ENCODE measurements around the gene TPRA1. TPM values are rescaled to one million over a fixed set of nuclear protein-coding genes. Genes with fewer than 3 reads are reported as not detected.

Gene TPRA1
- total and polyA plus RNA-seq, 5 experiments from 2014 or later: 14.8 to 34.7 (median 27.6) TPM

GRCh38 chr3:127568586-127568985, 21.9 kb downstream of the TPRA1 start:
- peaks cover 0 to 6% (median 2%) of the 10 kb centered on the region in 5 donors for H3K27me3 Mint-ChIP-seq
- ATAC-seq: no peak
- peaks cover 0 to 2% (median 0%) of the 10 kb centered on the region in 9 donors for H3K9me3 Mint-ChIP-seq
- POLR2A ChIA-PET: no interaction called here
- H3K36me3 Mint-ChIP-seq: peaks cover 0 to 14% (median 12%) of the 10 kb centered on the region in 3 donors
- H3K4me3 Mint-ChIP-seq: no peak overlapping the region
- DNase-seq: no peak
- peaks cover 0 to 3% (median 0%) of the 10 kb centered on the region in 4 donors for H3K4me1 Mint-ChIP-seq
- no peak overlapping the region for H3K27ac Mint-ChIP-seq

- ATAC-seq (no peak), DNase-seq (no peak)
- Mint-ChIP-seq H3K4me1 (peaks cover 0 to 3% (median 0%) of the 10 kb centered on the region in 4 donors), H3K4me3 (no peak overlapping the region), H3K9me3 (peaks cover 0 to 6% (median 0%) of the 10 kb centered on the region in 9 donors), H3K27me3 (peaks cover 0 to 10% (median 6%) of the 10 kb centered on the region in 5 donors), H3K27ac (no peak overlapping the region), H3K36me3 (peaks cover 0 to 11% (median 6%) of the 10 kb centered on the region in 3 donors)
- POLR2A ChIA-PET: no interaction called here
Observed at GRCh38 chr3:127566833-127567232, 23.7 kb downstream of the TPRA1 start.

- peaks cover 0 to 10% (median 6%) of the 10 kb centered on the region in 5 donors for H3K27me3 Mint-ChIP-seq
- H3K9me3 Mint-ChIP-seq: peaks cover 0 to 10% (median 0%) of the 10 kb centered on the region in 9 donors
- H3K27ac Mint-ChIP-seq: peak overlapping the region in 1 of 10 donors; percentile 51
- peaks cover 0 to 3% (median under 1%) of the 10 kb centered on the region in 4 donors for H3K4me1 Mint-ChIP-seq
- POLR2A ChIA-PET: no interaction called here
- peaks cover 0 to 3% (median under 1%) of the 10 kb centered on the region in 3 donors for H3K36me3 Mint-ChIP-seq
- DNase-seq (no peak), ATAC-seq (no peak)
- no peak overlapping the region for H3K4me3 Mint-ChIP-seq
Observed at GRCh38 chr3:127565711-127566110, 24.8 kb downstream of the TPRA1 start.

DNA sequence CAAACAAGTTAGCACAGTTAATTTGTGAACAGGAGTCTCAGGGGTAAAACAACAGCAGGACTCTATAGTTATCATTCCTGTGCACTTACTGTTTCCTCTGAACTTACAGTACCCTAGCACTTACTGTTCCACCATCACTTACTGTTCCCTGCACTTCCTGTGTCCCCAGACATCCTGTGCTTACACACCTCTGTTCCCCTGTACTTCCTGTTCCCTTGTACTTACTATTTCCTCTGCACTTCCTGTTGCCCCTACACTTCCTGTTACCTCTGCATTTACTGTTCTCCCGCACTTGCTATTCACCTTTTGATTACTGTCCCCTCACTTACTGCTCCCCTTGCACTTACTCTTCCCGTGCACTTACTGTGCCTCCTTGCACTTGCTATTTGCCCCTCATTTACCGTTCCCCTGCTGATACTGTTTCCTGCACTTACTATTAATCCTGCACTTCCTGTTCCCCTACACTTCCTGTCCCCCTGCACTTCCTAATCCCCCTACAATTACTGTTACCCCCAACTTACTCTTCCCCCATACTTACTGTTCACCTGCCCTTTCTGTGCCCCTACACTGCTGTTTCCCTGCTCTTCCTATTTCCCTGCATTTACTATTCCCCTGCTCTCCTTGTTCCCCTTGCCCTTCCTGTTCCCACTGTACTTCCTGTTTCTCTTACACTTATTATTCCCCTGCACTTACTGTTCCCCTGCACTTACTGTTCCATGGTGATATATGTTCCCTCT, 30.3 kb downstream of the TPRA1 start:
- POLR2A ChIA-PET: no interaction called here
- Mint-ChIP-seq H3K9me3 (peaks cover 4 to 30% (median 14%) of the 10 kb centered on the region in 9 donors), H3K27me3 (peaks cover under 1 to 10% (median 6%) of the 10 kb centered on the region in 5 donors), H3K27ac (peak overlapping the region; percentile 3 to 87 (median 52)), H3K4me1 (peaks cover 2 to 11% (median 7%) of the 10 kb centered on the region in 4 donors), H3K36me3 (peaks cover 0 to 7% (median 3%) of the 10 kb centered on the region in 3 donors), H3K4me3 (peak overlapping the region in 6 of 10 donors; percentile 1 to 39 (median 26))
- DNase-seq (peak in 2 of 10 donors; percentile 27 to 41), ATAC-seq (peak in 1 of 2 donors; percentile 46)

GRCh38 chr3:127556565-127556964, 34.0 kb downstream of the TPRA1 start:
- H3K4me3 Mint-ChIP-seq: no peak overlapping the region
- H3K27me3 Mint-ChIP-seq: peaks cover 0 to 37% (median 5%) of the 10 kb centered on the region in 5 donors
- H3K27ac Mint-ChIP-seq: no peak overlapping the region
- H3K4me1 Mint-ChIP-seq: peaks cover 2 to 11% (median 7%) of the 10 kb centered on the region in 4 donors
- H3K36me3 Mint-ChIP-seq: peaks cover 0 to 7% (median 3%) of the 10 kb centered on the region in 3 donors
- H3K9me3 Mint-ChIP-seq: peaks cover 4 to 27% (median 14%) of the 10 kb centered on the region in 9 donors
- ATAC-seq (no peak), DNase-seq (no peak)
- POLR2A ChIA-PET: no interaction called here

DNA sequence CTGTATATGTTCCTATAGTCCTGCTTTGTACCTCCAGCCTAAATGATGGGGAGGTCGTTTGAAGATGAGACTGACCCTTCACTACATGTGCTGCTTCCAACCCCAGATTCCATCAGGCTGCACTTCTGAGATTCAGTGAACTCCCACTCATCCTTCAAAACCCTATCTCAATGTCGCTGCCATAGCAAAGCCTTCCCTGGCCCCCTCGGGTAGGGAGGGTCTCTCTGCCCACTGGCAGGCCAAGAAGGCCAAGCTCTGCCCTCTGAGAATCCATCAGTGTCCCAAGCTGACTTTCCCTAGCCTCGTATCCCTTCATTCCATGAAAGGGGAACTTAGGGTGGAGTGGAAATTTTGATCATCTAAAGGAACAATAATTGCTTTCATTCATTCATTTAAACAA, 35.4 kb downstream of the TPRA1 start:
- Mint-ChIP-seq H3K27ac (no peak overlapping the region), H3K9me3 (peaks cover 3 to 19% (median 8%) of the 10 kb centered on the region in 9 donors), H3K27me3 (peaks cover 0 to 43% (median 8%) of the 10 kb centered on the region in 5 donors), H3K4me3 (no peak overlapping the region), H3K36me3 (peaks cover 0 to 5% (median 3%) of the 10 kb centered on the region in 3 donors), H3K4me1 (peaks cover under 1 to 6% (median 2%) of the 10 kb centered on the region in 4 donors)
- DNase-seq: no peak
- no peak for ATAC-seq
- POLR2A ChIA-PET: no interaction called here

DNA sequence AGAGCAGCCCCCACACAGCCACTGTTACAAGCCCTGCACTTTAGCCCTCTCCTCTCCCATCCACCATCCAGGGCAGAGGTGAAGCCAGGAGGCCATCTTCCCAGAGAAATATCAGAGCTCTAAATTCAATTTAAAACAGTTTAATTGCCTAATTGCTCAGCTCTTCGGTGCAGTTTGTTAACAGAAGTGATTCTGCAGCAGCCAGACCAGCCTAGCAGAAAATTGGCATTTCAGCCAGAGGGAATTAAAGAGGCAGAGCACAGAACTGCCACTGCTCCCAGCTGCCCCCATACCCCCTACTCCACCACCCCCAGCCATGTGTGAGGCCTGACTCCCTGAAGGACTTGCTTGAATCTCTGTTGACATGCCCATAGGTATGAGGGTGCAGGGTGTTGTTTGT, 38.5 kb downstream of the TPRA1 start:
- Mint-ChIP-seq H3K9me3 (peaks cover 0 to 5% (median 0%) of the 10 kb centered on the region in 9 donors), H3K36me3 (no peaks in the 10 kb centered on the region), H3K4me1 (peaks cover 4 to 9% (median 6%) of the 10 kb centered on the region in 4 donors), H3K27me3 (peaks cover 0 to 43% (median 8%) of the 10 kb centered on the region in 5 donors), H3K4me3 (no peak overlapping the region), H3K27ac (no peak overlapping the region)
- ATAC-seq: no peak
- POLR2A ChIA-PET: no interaction called here
- no peak for DNase-seq

DNA sequence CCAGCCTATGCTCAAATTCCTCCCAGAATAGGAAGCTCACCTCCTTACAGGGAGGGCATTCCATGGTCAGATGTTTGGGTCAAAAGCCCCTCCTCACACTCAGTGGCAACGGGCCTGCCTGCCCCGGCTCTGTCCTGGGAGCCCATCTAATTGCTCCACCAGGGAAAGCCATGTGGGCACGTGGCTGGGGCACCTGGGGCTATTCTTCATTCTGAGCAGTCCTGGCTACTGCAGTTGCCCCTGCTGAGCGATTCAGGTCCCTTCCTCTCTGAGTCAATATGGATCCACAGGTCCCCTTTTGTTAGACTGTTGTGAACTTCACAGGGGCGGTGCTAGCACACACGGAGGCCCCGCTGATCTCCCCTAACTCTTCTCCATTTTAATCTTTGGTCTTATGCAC, 39.4 kb downstream of the TPRA1 start:
- H3K27me3 Mint-ChIP-seq: peaks cover 0 to 43% (median 8%) of the 10 kb centered on the region in 5 donors
- H3K4me1 Mint-ChIP-seq: peaks cover 9 to 16% (median 11%) of the 10 kb centered on the region in 4 donors
- no peak overlapping the region for H3K4me3 Mint-ChIP-seq
- H3K36me3 Mint-ChIP-seq: no peaks in the 10 kb centered on the region
- H3K27ac Mint-ChIP-seq: no peak overlapping the region
- DNase-seq (no peak), ATAC-seq (no peak)
- H3K9me3 Mint-ChIP-seq: peaks cover 0 to 1% (median 0%) of the 10 kb centered on the region in 9 donors
- POLR2A ChIA-PET: no interaction called here

GRCh38 chr3:127550468-127551157, 39.9 kb downstream of the TPRA1 start:
- Mint-ChIP-seq H3K27ac (peak overlapping the region in 1 of 10 donors; percentile 88), H3K27me3 (peaks cover 0 to 43% (median 8%) of the 10 kb centered on the region in 5 donors), H3K9me3 (no peaks in the 10 kb centered on the region), H3K4me3 (no peak overlapping the region), H3K36me3 (no peaks in the 10 kb centered on the region), H3K4me1 (peaks cover 9 to 16% (median 13%) of the 10 kb centered on the region in 4 donors)
- POLR2A ChIA-PET: no interaction called here
- DNase-seq: no peak
- no peak for ATAC-seq

DNA sequence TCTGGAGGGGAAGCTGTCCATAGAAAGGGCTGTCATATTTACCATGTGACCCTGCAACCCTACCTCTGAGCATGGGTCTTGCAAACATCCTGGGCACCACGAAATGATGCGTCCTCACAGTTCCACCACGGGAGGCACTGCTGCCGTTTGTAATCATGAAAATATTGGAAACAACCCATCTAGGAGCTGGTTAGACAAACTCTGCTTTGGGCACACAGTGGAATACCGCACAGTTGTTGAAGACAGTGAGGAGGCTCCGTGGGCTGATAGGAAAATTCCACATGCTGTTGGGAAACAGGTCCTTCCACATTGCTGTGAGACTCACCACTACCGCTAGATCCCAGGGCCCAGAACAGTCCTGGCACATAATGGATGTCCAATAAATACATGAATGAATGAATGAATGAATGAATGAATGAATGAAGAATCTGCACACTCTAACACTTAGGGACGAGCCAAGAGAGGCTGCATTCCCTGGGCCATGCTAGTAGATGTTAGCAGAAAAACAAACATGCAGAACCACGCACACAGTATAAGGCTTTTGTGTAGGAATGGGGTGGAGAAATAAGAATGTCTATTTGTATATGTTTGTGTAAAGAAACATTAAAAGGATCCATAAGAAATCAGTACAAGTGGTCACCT, 40.6 kb downstream of the TPRA1 start:
- Mint-ChIP-seq H3K36me3 (no peaks in the 10 kb centered on the region), H3K9me3 (no peaks in the 10 kb centered on the region), H3K27me3 (peaks cover 0 to 40% (median 5%) of the 10 kb centered on the region in 5 donors), H3K27ac (no peak overlapping the region), H3K4me3 (peak overlapping the region in 1 of 10 donors; percentile 52), H3K4me1 (peaks cover 9 to 16% (median 13%) of the 10 kb centered on the region in 4 donors)
- ATAC-seq (no peak), DNase-seq (no peak)
- POLR2A ChIA-PET: no interaction called here

GRCh38 chr3:127547761-127548605, 42.5 kb downstream of the TPRA1 start:
- Mint-ChIP-seq H3K4me1 (peaks cover 9 to 16% (median 13%) of the 10 kb centered on the region in 4 donors), H3K27me3 (peaks cover 0 to 20% (median 5%) of the 10 kb centered on the region in 5 donors), H3K36me3 (no peaks in the 10 kb centered on the region), H3K9me3 (no peaks in the 10 kb centered on the region), H3K4me3 (peak overlapping the region; percentile 65 to 89 (median 84)), H3K27ac (peak overlapping the region in 2 of 10 donors; percentile 50 to 63)
- POLR2A ChIA-PET: interaction anchor here (0.6 kb wide), 1 partner anchor 319 kb away, joined by 4 read pairs; no protein-coding TSS in a partner anchor
- DNase-seq: peak; percentile 52 to 85 (median 74)
- peak; percentile 94 to 95 for ATAC-seq
